Lower leg skin (tissue), 3 donors: Measurements from ENCODE around the gene NLRP3.

Experiments
- CTCF ChIP-seq, 3 donors: fragments of 450-650 bp; IDR thresholded peaks; one replicate each; pipeline ENCODE4 v1.5.1; 2016; ENCODE audit warnings: antibody characterized with exemption in 3 of 3, mild to moderate bottlenecking in 3 of 3, moderate library complexity in 2 of 3
- POLR2A ChIP-seq, 2 donors: fragments of 450-650 bp; IDR thresholded peaks; one replicate each; pipeline ENCODE4 v1.6.1; 2016 to 2017; ENCODE audit warnings: antibody characterized with exemption in 2 of 2, mild to moderate bottlenecking in 1 of 2, moderate library complexity in 1 of 2

- TF ChIP-seq CTCF (IDR thresholded peaks at IDR 0.05) (no peak), POLR2A (IDR thresholded peaks at IDR 0.05) (no peak)
Observed at GRCh38 chr1:247475793-247476192, 59.8 kb downstream of the NLRP3 start.
